Measurements from ENCODE around the gene WDR5. TPM values are rescaled to one million over a fixed set of nuclear protein-coding genes. Genes with fewer than 3 reads are reported as not detected.

Gene WDR5
- total and polyA plus RNA-seq, 12 donors = 14.0 to 22.5 (median 17.8) TPM

DNA sequence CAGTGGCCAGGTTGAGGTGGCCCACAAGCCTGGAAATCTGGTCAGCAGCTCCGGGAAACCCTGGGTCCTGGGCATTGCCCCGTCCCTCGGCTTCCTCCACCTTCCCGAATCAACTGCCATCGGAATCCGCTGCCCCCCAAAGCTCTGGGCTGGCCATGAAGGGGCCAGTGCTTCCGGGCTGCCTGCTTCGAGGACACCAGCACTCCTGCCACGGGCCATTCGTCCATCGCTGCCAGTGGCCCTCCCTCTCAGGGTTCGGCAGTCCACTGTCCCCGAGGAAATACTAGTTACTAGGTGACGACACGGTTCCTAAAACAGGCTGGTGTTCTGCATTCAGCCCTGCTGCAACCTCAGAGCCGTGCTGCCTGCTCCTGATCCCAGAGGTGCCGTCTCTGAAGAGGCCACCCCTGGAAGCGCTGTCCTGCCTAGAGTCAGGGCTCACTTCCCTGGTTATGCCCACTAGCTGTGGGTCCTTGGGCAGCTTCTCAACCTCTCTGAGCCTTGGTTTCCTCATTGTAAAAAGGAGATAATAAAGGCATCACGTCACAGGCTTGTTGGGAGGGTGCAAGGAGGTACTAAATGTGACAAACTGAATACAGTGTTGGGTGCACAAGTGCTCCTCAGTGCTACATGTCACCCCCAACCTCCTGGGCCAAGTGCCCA is 3.5 kb upstream of the WDR5 start:
- ATAC-seq = no peak
- no peaks in the 10 kb centered on the region for H3K9me3 ChIP-seq
- H3K4me3 ChIP-seq = no peak overlapping the region
- no peaks in the 10 kb centered on the region for H3K27me3 ChIP-seq
- WGBS, 2 donors = 75 to 77% methylated on average over 19 of the region's 19 CpGs
- intact Hi-C loops (cut with DNase I) = loop anchor here in 1 of 10 donors (10.0 kb wide), 1 partner anchor 108 kb away; the partner anchor contains the start of gene BRD3OS
- TF ChIP-seq, protein P1, sequence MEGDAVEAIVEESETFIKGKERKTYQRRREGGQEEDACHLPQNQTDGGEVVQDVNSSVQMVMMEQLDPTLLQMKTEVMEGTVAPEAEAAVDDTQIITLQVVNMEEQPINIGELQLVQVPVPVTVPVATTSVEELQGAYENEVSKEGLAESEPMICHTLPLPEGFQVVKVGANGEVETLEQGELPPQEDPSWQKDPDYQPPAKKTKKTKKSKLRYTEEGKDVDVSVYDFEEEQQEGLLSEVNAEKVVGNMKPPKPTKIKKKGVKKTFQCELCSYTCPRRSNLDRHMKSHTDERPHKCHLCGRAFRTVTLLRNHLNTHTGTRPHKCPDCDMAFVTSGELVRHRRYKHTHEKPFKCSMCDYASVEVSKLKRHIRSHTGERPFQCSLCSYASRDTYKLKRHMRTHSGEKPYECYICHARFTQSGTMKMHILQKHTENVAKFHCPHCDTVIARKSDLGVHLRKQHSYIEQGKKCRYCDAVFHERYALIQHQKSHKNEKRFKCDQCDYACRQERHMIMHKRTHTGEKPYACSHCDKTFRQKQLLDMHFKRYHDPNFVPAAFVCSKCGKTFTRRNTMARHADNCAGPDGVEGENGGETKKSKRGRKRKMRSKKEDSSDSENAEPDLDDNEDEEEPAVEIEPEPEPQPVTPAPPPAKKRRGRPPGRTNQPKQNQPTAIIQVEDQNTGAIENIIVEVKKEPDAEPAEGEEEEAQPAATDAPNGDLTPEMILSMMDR (IDR thresholded peaks at IDR 0.05) = no peak
- H3K4me1 ChIP-seq = peaks cover 13 to 42% (median 26%) of the 10 kb centered on the region in 9 donors
- DNase-seq = no peak
- H3K36me3 ChIP-seq = no peaks in the 10 kb centered on the region
- no peak overlapping the region for H3K27ac ChIP-seq

DNA sequence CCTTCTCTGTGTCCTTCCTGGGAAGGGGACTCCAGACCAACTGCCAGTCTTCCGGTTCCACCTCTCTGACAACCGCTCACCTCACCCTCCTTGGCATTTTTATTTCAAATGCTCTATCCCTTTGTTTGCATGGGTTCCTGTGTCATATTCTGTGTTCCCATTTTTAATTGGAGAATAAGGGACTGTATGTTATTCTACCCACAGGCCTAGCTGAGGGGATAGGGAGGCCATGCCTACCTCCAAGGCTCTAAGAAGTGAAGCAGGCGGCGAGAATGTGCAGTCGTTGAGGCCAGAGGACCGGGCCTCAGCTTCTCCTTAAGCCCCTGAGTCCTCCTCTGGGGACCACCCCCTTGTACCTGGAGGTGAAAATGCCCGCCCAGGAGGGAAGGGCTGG is 936 bp upstream of the WDR5 start:
- 20 to 24% methylated on average over 7 of the region's 7 CpGs for WGBS, 2 donors
- H3K36me3 ChIP-seq = peaks cover 0 to 7% (median 2%) of the 10 kb centered on the region in 9 donors
- H3K27ac ChIP-seq = peak overlapping the region; percentile 84 to 94 (median 93)
- H3K27me3 ChIP-seq = no peaks in the 10 kb centered on the region
- TF ChIP-seq, protein P1 (IDR thresholded peaks at IDR 0.05) = no peak
- no peaks in the 10 kb centered on the region for H3K9me3 ChIP-seq
- H3K4me3 ChIP-seq = peak overlapping the region; percentile 74 to 100 (median 92)
- H3K4me1 ChIP-seq = peaks cover 19 to 62% (median 42%) of the 10 kb centered on the region in 9 donors
- intact Hi-C loops (cut with DNase I) = loop anchor here in 5 of 10 donors (1.0 to 10.0 kb wide), 5 partner anchors 66 to 110 kb away; partner anchors contain the start of genes BRD3 (in 4 of the 5) and BRD3OS (in 2 of the 5)
- DNase-seq = no peak
- ATAC-seq = peak in 1 of 8 donors; percentile 8

DNA sequence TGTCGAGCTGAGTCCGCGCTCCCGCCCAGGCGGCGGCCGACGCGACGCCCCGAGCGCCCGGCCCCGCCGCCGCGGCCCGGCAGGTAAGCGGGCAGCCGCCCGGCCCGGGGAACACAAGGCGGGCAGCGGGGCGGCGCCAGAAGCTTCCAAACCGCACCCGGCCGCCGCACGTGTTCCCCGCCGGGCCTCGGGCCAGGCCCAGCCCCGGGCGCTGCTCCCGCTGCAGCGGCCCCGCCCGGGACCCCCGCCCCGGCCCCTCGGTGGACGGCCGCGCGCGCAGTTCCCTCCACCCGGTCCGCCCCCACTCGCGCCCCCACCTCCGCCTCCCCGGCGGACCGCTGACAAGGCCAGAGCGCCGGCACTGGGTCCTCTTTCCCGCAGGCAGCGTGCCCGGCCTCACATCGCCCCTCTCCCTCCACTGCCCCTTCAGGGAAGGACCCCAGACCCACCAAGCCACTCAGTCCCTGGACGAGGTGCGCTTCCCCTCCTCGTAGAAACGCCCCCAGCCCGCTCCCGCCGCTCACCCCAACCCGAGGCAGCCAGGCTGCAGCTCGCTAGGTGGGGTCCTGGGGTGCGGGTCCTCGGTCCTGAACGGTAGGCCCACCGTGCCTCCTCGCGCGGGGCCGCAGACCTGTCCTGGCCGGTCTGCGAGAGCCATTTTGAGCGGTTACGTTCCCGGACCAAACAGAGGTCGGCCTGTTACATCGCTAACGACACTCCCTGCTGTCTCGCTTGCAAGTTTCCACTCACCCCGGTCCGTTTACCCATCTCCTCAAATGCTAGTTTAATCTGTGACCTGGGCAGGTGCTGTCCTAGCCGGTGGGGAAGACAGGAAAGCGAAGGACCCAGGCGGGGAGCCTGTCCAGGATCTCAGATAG is 475 bp downstream of the WDR5 start:
- H3K4me1 ChIP-seq = peaks cover 19 to 53% (median 37%) of the 10 kb centered on the region in 9 donors

More for the DNA sequence above, 475 bp downstream of the WDR5 start:
- WGBS, 2 donors = 1% methylated on average over 70 to 93 of the region's 93 CpGs
- TF ChIP-seq, protein P1 (IDR thresholded peaks at IDR 0.05) = no peak
- Histone ChIP-seq H3K27ac (peak overlapping the region in 9 of 10 donors; percentile 43 to 94 (median 74)), H3K27me3 (no peaks in the 10 kb centered on the region), H3K36me3 (peaks cover 0 to 21% (median 8%) of the 10 kb centered on the region in 9 donors), H3K9me3 (no peaks in the 10 kb centered on the region), H3K4me3 (peak overlapping the region; percentile 74 to 100 (median 90))
- intact Hi-C loops (cut with DNase I) = loop anchor here in 3 of 10 donors (5.0 to 10.0 kb wide), 3 partner anchors 69 to 112 kb away; partner anchors contain the start of genes BRD3 (in 2 of the 3) and BRD3OS (in 2 of the 3)
- no peak for DNase-seq
- peak in 5 of 8 donors; percentile 1 to 9 (median 6) for ATAC-seq

All from heart right ventricle (tissue), 16 donors.